GM12878 (cell line): Measurements from ENCODE around the gene ANO4. TPM values are rescaled to one million over a fixed set of nuclear protein-coding genes. Genes with fewer than 3 reads are reported as not detected.

Experiments
- ATAC-seq: fragments of 200-7000 bp; cut with Tn5 transposase; 3 replicates; pipeline ENCODE4 v1.9.1; 2020; ENCODE audit warnings: mild to moderate bottlenecking, moderate library complexity
- BruUV-seq: library from RNA; stranded (reverse); fragments of 400-500 nt; replicated peaks from 2 replicates; lab custom pipeline; 2021; lab: Mats Ljungman, UMichigan
- CTCF ChIA-PET: fragments of 300-600 bp; sonication (Branson Sonifier 250); formaldehyde crosslinking; extraction: SDS; loops from one replicate; lab custom pipeline; 2021; ENCODE audit warnings: inconsistent platforms; lab: Yijun Ruan, JAX
- POLR2A ChIA-PET: fragments of 350-600 bp; formaldehyde crosslinking; extraction: SDS; loops from one replicate; lab custom pipeline; 2021; ENCODE audit warnings: inconsistent platforms; lab: Charles Lee
- RAD21 ChIA-PET: fragments of 300-600 bp; sonication (Branson Sonifier 250); formaldehyde crosslinking; loops from one replicate; lab custom pipeline; 2023; ENCODE audit warnings: antibody characterized with exemption; ENCODE audit not compliant: unreplicated experiment; lab: Charles Lee
- SMC1A ChIA-PET: fragments of 300-600 bp; sonication (Branson Sonifier 250); formaldehyde crosslinking; loops from one replicate; lab custom pipeline; 2023; ENCODE audit not compliant: unreplicated experiment, uncharacterized antibody; lab: Charles Lee
- DNase-seq: peaks from one replicate; pipeline ENCODE4 v3.0.0-alpha.2; 2011; ENCODE audit warnings: low read depth, low spot score
- FAIRE-seq: peaks from 3 replicates; lab custom pipeline; 2011; peaks lifted over from hg19 to GRCh38; lab: Jason Lieb, UNC
- H2AFZ ChIP-seq: 2 replicates; pipeline ENCODE4 v1.6.0; 2011; ENCODE audit warnings: low read depth, low read length, control low read depth; ENCODE audit not compliant: control insufficient read depth
- H3K27ac ChIP-seq: 2 replicates; pipeline ENCODE4 v1.5.1; 2011; ENCODE audit warnings: control low read depth; ENCODE audit not compliant: control insufficient read depth, insufficient read depth
- H3K27me3 ChIP-seq, 2 experiments: replicated peaks in 1 of 2; 2 replicates each; pipeline versions ENCODE4 v1.6.0 to v1.6.1; 2011; ENCODE audit warnings: low read length in 1 of 2; ENCODE audit not compliant: control insufficient read depth in 2 of 2, insufficient read depth in 2 of 2
- H3K36me3 ChIP-seq, 2 experiments: 2 replicates each; pipeline ENCODE4 v1.5.1; 2011; ENCODE audit warnings: low read length in 1 of 2; ENCODE audit not compliant: control insufficient read depth in 2 of 2, insufficient read depth in 2 of 2
- H3K4me1 ChIP-seq: 2 replicates; pipeline ENCODE4 v1.6.1; 2011; ENCODE audit warnings: mild to moderate bottlenecking, low read length, moderate library complexity, mixed read lengths; ENCODE audit not compliant: control insufficient read depth, insufficient read depth
- H3K4me2 ChIP-seq: 2 replicates; pipeline ENCODE4 v1.6.0; 2011; ENCODE audit warnings: control low read depth; ENCODE audit not compliant: control insufficient read depth, insufficient read depth
- H3K4me3 ChIP-seq: fragments of 200-600 bp; sonication (generic); 2 replicates; pipeline ENCODE4 v1.5.1; 2016
- H3K79me2 ChIP-seq: 2 replicates; pipeline ENCODE4 v1.6.0; 2011; ENCODE audit warnings: low read length; ENCODE audit not compliant: control insufficient read depth, insufficient read depth
- H3K9ac ChIP-seq: 2 replicates; pipeline ENCODE4 v1.8.0; 2011; ENCODE audit warnings: low read length, control low read depth, mixed read lengths; ENCODE audit not compliant: control insufficient read depth, insufficient read depth
- H3K9me3 ChIP-seq: replicated peaks from 3 replicates; pipeline ENCODE4 v1.5.1; 2011; ENCODE audit warnings: mild to moderate bottlenecking, low read length; ENCODE audit not compliant: control insufficient read depth, insufficient read depth
- H4K20me1 ChIP-seq: 2 replicates; pipeline ENCODE4 v1.6.0; 2011; ENCODE audit not compliant: control insufficient read depth, insufficient read depth
- BACH1 ChIP-seq: fragments of 450-650 bp; IDR thresholded peaks from 2 replicates; pipeline ENCODE4 v1.6.1; 2017; ENCODE audit warnings: mild to moderate bottlenecking, borderline replicate concordance
- CHD2 ChIP-seq: IDR thresholded peaks from 2 replicates; pipeline ENCODE4 v1.6.1; 2011; ENCODE audit warnings: low read depth, low read length, improper control_type of control experiment, borderline replicate concordance
- CREB1 ChIP-seq: IDR thresholded peaks from 2 replicates; pipeline ENCODE4 v1.6.1; 2012; ENCODE audit warnings: low read depth, mild to moderate bottlenecking, inconsistent platforms
- EED ChIP-seq: sonication (generic); IDR thresholded peaks from 2 replicates; pipeline ENCODE4 v1.6.1; 2016; ENCODE audit warnings: antibody characterized with exemption, low read depth
- EP300 ChIP-seq, 2 experiments: fragments of 150-350 bp in 1 of 2; IDR thresholded peaks; 2 replicates each; pipeline ENCODE4 v1.6.1; 2011 to 2012; ENCODE audit warnings: low read depth in 2 of 2, low read length in 2 of 2, borderline replicate concordance in 1 of 2, improper control_type of control experiment in 1 of 2, inconsistent platforms in 1 of 2; ENCODE audit not compliant: control insufficient read depth in 1 of 2
- KAT2A ChIP-seq: conservative IDR thresholded peaks from 2 replicates; pipeline ENCODE4 v1.6.1; 2011; ENCODE audit warnings: low read depth, low read length; ENCODE audit not compliant: control insufficient read depth
- NBN ChIP-seq: fragments of 450-650 bp; IDR thresholded peaks from 2 replicates; pipeline ENCODE4 v1.6.1; 2016
- RAD21 ChIP-seq: IDR thresholded peaks from 2 replicates; pipeline ENCODE4 v1.6.1; 2011; ENCODE audit warnings: mild to moderate bottlenecking, low read depth, low read length, moderate library complexity; ENCODE audit not compliant: insufficient read depth
- SIN3A ChIP-seq: IDR thresholded peaks from 2 replicates; pipeline ENCODE4 v1.6.1; 2012; ENCODE audit warnings: low read depth, low read length, improper control_type of control experiment
- SMC3 ChIP-seq: IDR thresholded peaks from 2 replicates; pipeline ENCODE4 v1.6.1; 2011; ENCODE audit warnings: low read length, improper control_type of control experiment, borderline replicate concordance
- SP1 ChIP-seq: IDR thresholded peaks from one replicate; pipeline ENCODE4 v1.6.1; 2011; ENCODE audit warnings: low read depth, low read length
- SPI1 ChIP-seq: IDR thresholded peaks from 2 replicates; pipeline ENCODE4 v1.6.1; 2011; ENCODE audit warnings: low read depth, mild to moderate bottlenecking, low read length, moderate library complexity, borderline replicate concordance; ENCODE audit not compliant: insufficient read depth
- SREBF1 ChIP-seq: IDR thresholded peaks from 2 replicates; pipeline ENCODE4 v1.6.1; 2012; ENCODE audit warnings: mild to moderate bottlenecking, low read length
- TCF7 ChIP-seq: IDR thresholded peaks from 2 replicates; pipeline ENCODE4 v1.6.1; 2014; ENCODE audit warnings: antibody characterized with exemption, borderline replicate concordance
- YBX1 ChIP-seq: fragments of 450-650 bp; IDR thresholded peaks from 2 replicates; pipeline ENCODE4 v1.6.1; 2016; ENCODE audit warnings: antibody characterized with exemption
- YY1 ChIP-seq: IDR thresholded peaks from 2 replicates; pipeline ENCODE4 v1.6.1; 2011; ENCODE audit warnings: low read depth, mild to moderate bottlenecking, low read length
- WGBS: methylation state at CpG from one replicate; pipeline ENCODE4 v1.1.6; 2016; ENCODE audit warnings: low lambda C conversion rate; ENCODE audit not compliant: insufficient replicate concordance, insufficient coverage; ENCODE audit errors: missing lambda C conversion rate; 5-methylcytosine and 5-hydroxymethylcytosine counted together
- in situ Hi-C: fragments of 300-500 bp; cut with MboI; formaldehyde crosslinking; loops from 9 replicates; pipeline ENCODE4 v1.14.3; 2018; ENCODE audit warnings: mixed read lengths
- intact Hi-C: fragments of 100-400 bp; cut with micrococcal nuclease; formaldehyde crosslinking; loops from one replicate; pipeline ENCODE4 v1.14.2; 2022; ENCODE audit not compliant: unreplicated experiment
- polyA plus RNA-seq, 11 experiments: library from polyadenylated mRNA; depleted of rRNA in 4 of 11; unstranded in 6 of 11; stranded (reverse) in 5 of 11; fragments of >200 nt; fragmentation: Nextera tagmentation in 4 of 11; fragmentation: Illumina TruSeq in 1 of 11; extraction: Ambion mirVana in 4 of 11; extraction: Trizol in 1 of 11; gene quantifications; 1 replicate in 1 of 11; 2 replicates in 10 of 11; pipeline versions ENCODE4 v1.2.1 to v1.2.3, GENCODE V29; 2011 to 2016; ENCODE audit warnings: inconsistent platforms in 2 of 11, missing spikeins in 2 of 11, low read depth in 1 of 11
- total RNA-seq, 4 experiments: library from RNA; depleted of rRNA in 3 of 4; stranded (reverse); fragments of >200 nt in 3 of 4; fragmentation: Illumina TruSeq in 1 of 4; extraction: Trizol in 1 of 4; gene quantifications; 2 replicates each; pipeline versions ENCODE4 v1.2.1 to v1.2.3, GENCODE V29; 2013 to 2021
- TF ChIP-seq, protein P1 (sequence below): IDR thresholded peaks from 2 replicates; pipeline ENCODE4 v1.6.1; 2012; ENCODE audit warnings: mild to moderate bottlenecking, low read depth, low read length
- TF ChIP-seq, protein P2 (sequence below): fragments of 450-650 bp; IDR thresholded peaks from 2 replicates; pipeline ENCODE4 v1.6.1; 2016; ENCODE audit warnings: mild to moderate bottlenecking

Gene ANO4
- total and polyA plus RNA-seq, 10 of the 15 experiments (the other 5 are each of a cell fraction or from before 2014, with no cell fraction given) = not detected

- Histone ChIP-seq H3K4me2 (0 out of 2 replicates have a peak overlapping the region, but pooled peaks have one; percentile 35), H2AFZ (no peak overlapping the region), H4K20me1 (no peaks in the 10 kb centered on the region), H3K4me3 (no peak overlapping the region), H3K4me1 (peaks cover 11% of the 10 kb centered on the region; the same call in 1 of the 2 replicates), H3K27me3 (no peaks in the 10 kb centered on the region; a peak in 1 of 4 replicates), H3K9ac (no peak overlapping the region), H3K9me3 (no peaks in the 10 kb centered on the region), H3K27ac (no peak overlapping the region), H3K79me2 (no peaks in the 10 kb centered on the region), H3K36me3 (no peaks in the 10 kb centered on the region)
- POLR2A ChIA-PET = no interaction called here
- 40% methylated on average over 5 of the region's 5 CpGs for WGBS
- CTCF ChIA-PET = no interaction called here
- in situ Hi-C loops (no loop called here), intact Hi-C loops (loop anchor here (5.0 kb wide), 1 partner anchor 161 kb away; no protein-coding TSS in a partner anchor)
- SMC1A ChIA-PET = interaction anchor here (0.7 kb wide), 1 partner anchor 168 kb away, joined by 3 read pairs; no protein-coding TSS in a partner anchor
- no TSS peak for BruUV-seq
- FAIRE-seq = peak; percentile 97
- peak; percentile 96 for ATAC-seq
- peak; percentile 83 for DNase-seq
- RAD21 ChIA-PET = no interaction called here
- TF ChIP-seq CHD2 (peak; percentile 32; the same call in 1 of the 2 replicates), TCF7 (peak; percentile 70; the same call in 1 of the 2 replicates), YY1 (0 out of 2 replicates have a peak, but pooled peaks have one; percentile 28), CREB1 (peak; percentile 44; the same call in 1 of the 2 replicates), EED (peak; percentile 100), KAT2A (no peak), EP300 (IDR thresholded peaks at IDR 0.05; ENCODE audit: borderline replicate concordance in 1 of 2, control insufficient read depth in 1 of 2, low read depth in 2 of 2, low read length in 2 of 2) (peak; percentile 73 to 89), SPI1 (peak; percentile 98), SIN3A (no peak), SMC3 (peak; percentile 29; the same call in 1 of the 2 replicates), NBN (peak; percentile 69; the same call in 1 of the 2 replicates), SREBF1 (no peak), YBX1 (no peak), RAD21 (peak; percentile 58), BACH1 (peak; percentile 97), SP1 (peak; percentile 38)
- TF ChIP-seq, protein P1, sequence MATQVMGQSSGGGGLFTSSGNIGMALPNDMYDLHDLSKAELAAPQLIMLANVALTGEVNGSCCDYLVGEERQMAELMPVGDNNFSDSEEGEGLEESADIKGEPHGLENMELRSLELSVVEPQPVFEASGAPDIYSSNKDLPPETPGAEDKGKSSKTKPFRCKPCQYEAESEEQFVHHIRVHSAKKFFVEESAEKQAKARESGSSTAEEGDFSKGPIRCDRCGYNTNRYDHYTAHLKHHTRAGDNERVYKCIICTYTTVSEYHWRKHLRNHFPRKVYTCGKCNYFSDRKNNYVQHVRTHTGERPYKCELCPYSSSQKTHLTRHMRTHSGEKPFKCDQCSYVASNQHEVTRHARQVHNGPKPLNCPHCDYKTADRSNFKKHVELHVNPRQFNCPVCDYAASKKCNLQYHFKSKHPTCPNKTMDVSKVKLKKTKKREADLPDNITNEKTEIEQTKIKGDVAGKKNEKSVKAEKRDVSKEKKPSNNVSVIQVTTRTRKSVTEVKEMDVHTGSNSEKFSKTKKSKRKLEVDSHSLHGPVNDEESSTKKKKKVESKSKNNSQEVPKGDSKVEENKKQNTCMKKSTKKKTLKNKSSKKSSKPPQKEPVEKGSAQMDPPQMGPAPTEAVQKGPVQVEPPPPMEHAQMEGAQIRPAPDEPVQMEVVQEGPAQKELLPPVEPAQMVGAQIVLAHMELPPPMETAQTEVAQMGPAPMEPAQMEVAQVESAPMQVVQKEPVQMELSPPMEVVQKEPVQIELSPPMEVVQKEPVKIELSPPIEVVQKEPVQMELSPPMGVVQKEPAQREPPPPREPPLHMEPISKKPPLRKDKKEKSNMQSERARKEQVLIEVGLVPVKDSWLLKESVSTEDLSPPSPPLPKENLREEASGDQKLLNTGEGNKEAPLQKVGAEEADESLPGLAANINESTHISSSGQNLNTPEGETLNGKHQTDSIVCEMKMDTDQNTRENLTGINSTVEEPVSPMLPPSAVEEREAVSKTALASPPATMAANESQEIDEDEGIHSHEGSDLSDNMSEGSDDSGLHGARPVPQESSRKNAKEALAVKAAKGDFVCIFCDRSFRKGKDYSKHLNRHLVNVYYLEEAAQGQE = no peak
- TF ChIP-seq, protein P2, sequence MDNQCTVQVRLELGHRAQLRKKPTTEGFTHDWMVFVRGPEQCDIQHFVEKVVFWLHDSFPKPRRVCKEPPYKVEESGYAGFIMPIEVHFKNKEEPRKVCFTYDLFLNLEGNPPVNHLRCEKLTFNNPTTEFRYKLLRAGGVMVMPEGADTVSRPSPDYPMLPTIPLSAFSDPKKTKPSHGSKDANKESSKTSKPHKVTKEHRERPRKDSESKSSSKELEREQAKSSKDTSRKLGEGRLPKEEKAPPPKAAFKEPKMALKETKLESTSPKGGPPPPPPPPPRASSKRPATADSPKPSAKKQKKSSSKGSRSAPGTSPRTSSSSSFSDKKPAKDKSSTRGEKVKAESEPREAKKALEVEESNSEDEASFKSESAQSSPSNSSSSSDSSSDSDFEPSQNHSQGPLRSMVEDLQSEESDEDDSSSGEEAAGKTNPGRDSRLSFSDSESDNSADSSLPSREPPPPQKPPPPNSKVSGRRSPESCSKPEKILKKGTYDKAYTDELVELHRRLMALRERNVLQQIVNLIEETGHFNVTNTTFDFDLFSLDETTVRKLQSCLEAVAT = no peak
These were observed 193.3 kb downstream of the ANO4 start for GRCh38 chr12:100987552-100988521.
